Naive thymus-derived CD8-positive, alpha-beta T cell (primary cell): Measurements from ENCODE around the gene AP2A2. TPM values are rescaled to one million over a fixed set of nuclear protein-coding genes. Genes with fewer than 3 reads are reported as not detected.

ENCODE experiments used
- ATAC-seq, 2 donors: fragments of 150-1000 bp; cut with Tn5 transposase in 1 of 2; sonication (Bioruptor Pico), chemical (Tn5 transposase) in 1 of 2; 1 replicate in 1 of 2; 2 replicates in 1 of 2; pipeline ENCODE4 v1.10.0; 2021; ENCODE audit warnings: mild to moderate bottlenecking in 2 of 2, moderate library complexity in 2 of 2
- POLR2A ChIA-PET: fragments of 350-600 bp; sonication (Branson Sonifier 250); formaldehyde crosslinking; loops from one replicate; lab custom pipeline; 2021; ENCODE audit warnings: antibody characterized with exemption; lab: Charles Lee
- DNase-seq, 10 donors: peaks; one replicate each; pipeline versions ENCODE4 v3.0.0 to v3.0.0-alpha.2; 2020 to 2022
- H3K27ac Mint-ChIP-seq, 10 donors: one replicate each; pipeline ENCODE4 v1.8.0; 2020 to 2022; ENCODE audit warnings: mild to moderate bottlenecking in 10 of 10, mixed read lengths in 10 of 10, moderate library complexity in 4 of 10, inconsistent platforms in 1 of 10
- H3K27me3 Mint-ChIP-seq, 5 donors: one replicate each; pipeline ENCODE4 v1.8.0; 2021 to 2022; ENCODE audit warnings: mixed read lengths in 5 of 5
- H3K36me3 Mint-ChIP-seq, 3 donors: one replicate each; pipeline ENCODE4 v1.8.0; 2020 to 2022; ENCODE audit warnings: mixed read lengths in 3 of 3, mild to moderate bottlenecking in 2 of 3, inconsistent platforms in 1 of 3
- H3K4me1 Mint-ChIP-seq, 4 donors: one replicate each; pipeline ENCODE4 v1.8.0; 2021 to 2022; ENCODE audit warnings: mixed read lengths in 4 of 4
- H3K4me3 Mint-ChIP-seq, 10 donors: one replicate each; pipeline ENCODE4 v1.8.0; 2020 to 2022; ENCODE audit warnings: mild to moderate bottlenecking in 10 of 10, mixed read lengths in 10 of 10, moderate library complexity in 6 of 10, inconsistent platforms in 1 of 10
- H3K9me3 Mint-ChIP-seq, 9 donors: one replicate each; pipeline ENCODE4 v1.8.0; 2020 to 2022; ENCODE audit warnings: mixed read lengths in 9 of 9, mild to moderate bottlenecking in 3 of 9, inconsistent platforms in 1 of 9, moderate library complexity in 1 of 9
- polyA plus RNA-seq, 3 donors: library from polyadenylated mRNA; unstranded; fragments of 300-500 nt; fragmentation: Illumina TruSeq; gene quantifications; one replicate each; pipeline ENCODE4 v1.2.3, GENCODE V29; 2021
- total RNA-seq, 8 experiments: library from RNA in 2 of 8; stranded (reverse) in 2 of 8; gene quantifications; one replicate each; pipeline ENCODE4 v1.2.3 and lab custom pipeline; 2021 to 2026

The AP2A2 gene
- total and polyA plus RNA-seq, 5 experiments from 2014 or later, result 8.2 to 80.8 (median 13.9) TPM

GRCh38 chr11:889687-890475, 35.8 kb upstream of the AP2A2 start:
- Mint-ChIP-seq H3K4me1 (peaks cover 0 to 10% (median 5%) of the 10 kb centered on the region in 4 donors), H3K27me3 (no peaks in the 10 kb centered on the region), H3K36me3 (peaks cover 0 to 9% (median 0%) of the 10 kb centered on the region in 3 donors), H3K9me3 (no peaks in the 10 kb centered on the region), H3K27ac (peak overlapping the region in 1 of 10 donors; percentile 5), H3K4me3 (no peak overlapping the region)
- DNase-seq, result no peak
- ATAC-seq, result no peak
- POLR2A ChIA-PET, result no interaction called here

GRCh38 chr11:890794-891540, 34.7 kb upstream of the AP2A2 start:
- DNase-seq (no peak), ATAC-seq (no peak)
- Mint-ChIP-seq H3K4me3 (no peak overlapping the region), H3K27me3 (no peaks in the 10 kb centered on the region), H3K4me1 (peaks cover 0 to 7% (median 5%) of the 10 kb centered on the region in 4 donors), H3K36me3 (peaks cover 0 to 9% (median 0%) of the 10 kb centered on the region in 3 donors), H3K27ac (no peak overlapping the region), H3K9me3 (no peaks in the 10 kb centered on the region)
- POLR2A ChIA-PET, result interaction anchor here (0.5 kb wide), 2 partner anchors 29 to 84 kb away, joined by 3 to 4 read pairs; no protein-coding TSS in a partner anchor

- no peak overlapping the region for H3K4me3 Mint-ChIP-seq
- POLR2A ChIA-PET, result no interaction called here
- H3K27ac Mint-ChIP-seq, result no peak overlapping the region
- H3K9me3 Mint-ChIP-seq, result no peaks in the 10 kb centered on the region
- no peaks in the 10 kb centered on the region for H3K36me3 Mint-ChIP-seq
- DNase-seq, result no peak
- H3K4me1 Mint-ChIP-seq, result peaks cover 0 to 5% (median 3%) of the 10 kb centered on the region in 4 donors
- H3K27me3 Mint-ChIP-seq, result no peaks in the 10 kb centered on the region
- no peak for ATAC-seq
Measured at GRCh38 chr11:893008-893654, 32.5 kb upstream of the AP2A2 start.

- H3K4me3 Mint-ChIP-seq, result no peak overlapping the region
- peaks cover 0 to 2% (median 0%) of the 10 kb centered on the region in 4 donors for H3K4me1 Mint-ChIP-seq
- no peaks in the 10 kb centered on the region for H3K9me3 Mint-ChIP-seq
- H3K27me3 Mint-ChIP-seq, result no peaks in the 10 kb centered on the region
- ATAC-seq, result no peak
- DNase-seq, result no peak
- H3K27ac Mint-ChIP-seq, result no peak overlapping the region
- peaks cover 0 to 2% (median 0%) of the 10 kb centered on the region in 3 donors for H3K36me3 Mint-ChIP-seq
- POLR2A ChIA-PET, result interaction anchor here (0.7 kb wide), 1 partner anchor 91 kb away, joined by 9 read pairs; no protein-coding TSS in a partner anchor
Measured at GRCh38 chr11:894575-895201, 31.0 kb upstream of the AP2A2 start.

GRCh38 chr11:895331-896110, 30.1 kb upstream of the AP2A2 start:
- no peak overlapping the region for H3K27ac Mint-ChIP-seq

GRCh38 chr11:897253-898142, 28.2 kb upstream of the AP2A2 start:
- H3K9me3 Mint-ChIP-seq, result no peaks in the 10 kb centered on the region
- peaks cover 6 to 23% (median 9%) of the 10 kb centered on the region in 3 donors for H3K36me3 Mint-ChIP-seq
- no peak overlapping the region for H3K27ac Mint-ChIP-seq
- no peaks in the 10 kb centered on the region for H3K27me3 Mint-ChIP-seq
- ATAC-seq, result no peak
- H3K4me1 Mint-ChIP-seq, result peaks cover 0 to 6% (median 0%) of the 10 kb centered on the region in 4 donors
- POLR2A ChIA-PET, result interaction anchor here (0.6 kb wide), 1 partner anchor 13 kb away, joined by 3 read pairs; no protein-coding TSS in a partner anchor
- DNase-seq, result no peak
- H3K4me3 Mint-ChIP-seq, result no peak overlapping the region

More at GRCh38 chr11:895331-896110, 30.1 kb upstream of the AP2A2 start:
- Mint-ChIP-seq H3K36me3 (peaks cover 0 to 5% (median 0%) of the 10 kb centered on the region in 3 donors), H3K27me3 (no peaks in the 10 kb centered on the region), H3K4me1 (peaks cover 0 to 2% (median 0%) of the 10 kb centered on the region in 4 donors), H3K9me3 (no peaks in the 10 kb centered on the region), H3K4me3 (no peak overlapping the region)
- ATAC-seq (no peak), DNase-seq (no peak)
- POLR2A ChIA-PET, result no interaction called here

- POLR2A ChIA-PET, result no interaction called here
- Mint-ChIP-seq H3K36me3 (peaks cover 6 to 30% (median 14%) of the 10 kb centered on the region in 3 donors), H3K4me3 (no peak overlapping the region), H3K27me3 (no peaks in the 10 kb centered on the region), H3K9me3 (no peaks in the 10 kb centered on the region), H3K27ac (no peak overlapping the region), H3K4me1 (peaks cover 0 to 6% (median 0%) of the 10 kb centered on the region in 4 donors)
- DNase-seq, result no peak
- no peak for ATAC-seq
Measured at GRCh38 chr11:898143-898511, 27.5 kb upstream of the AP2A2 start.

- H3K27ac Mint-ChIP-seq, result no peak overlapping the region
- DNase-seq (no peak), ATAC-seq (no peak)
- no peak overlapping the region for H3K4me3 Mint-ChIP-seq
- H3K9me3 Mint-ChIP-seq, result no peaks in the 10 kb centered on the region
- peaks cover 0 to 4% (median under 1%) of the 10 kb centered on the region in 4 donors for H3K4me1 Mint-ChIP-seq
- no peaks in the 10 kb centered on the region for H3K27me3 Mint-ChIP-seq
- POLR2A ChIA-PET, result no interaction called here
- H3K36me3 Mint-ChIP-seq, result peaks cover 6 to 34% (median 14%) of the 10 kb centered on the region in 3 donors
Measured at GRCh38 chr11:898540-899190, 27.0 kb upstream of the AP2A2 start.

- DNase-seq (no peak), ATAC-seq (no peak)
- POLR2A ChIA-PET, result no interaction called here
- Mint-ChIP-seq H3K4me3 (no peak overlapping the region), H3K4me1 (peaks cover 0 to 6% (median under 1%) of the 10 kb centered on the region in 4 donors), H3K27me3 (no peaks in the 10 kb centered on the region), H3K9me3 (no peaks in the 10 kb centered on the region), H3K27ac (no peak overlapping the region), H3K36me3 (peaks cover 6 to 42% (median 18%) of the 10 kb centered on the region in 3 donors)
Measured at GRCh38 chr11:899724-900123, 25.9 kb upstream of the AP2A2 start.

- Mint-ChIP-seq H3K4me1 (peaks cover 0 to 6% (median 1%) of the 10 kb centered on the region in 4 donors), H3K36me3 (peaks cover 6 to 43% (median 18%) of the 10 kb centered on the region in 3 donors), H3K4me3 (no peak overlapping the region), H3K9me3 (no peaks in the 10 kb centered on the region), H3K27ac (no peak overlapping the region), H3K27me3 (no peaks in the 10 kb centered on the region)
- ATAC-seq (no peak), DNase-seq (no peak)
- POLR2A ChIA-PET, result interaction anchor here (0.6 kb wide), 1 partner anchor 90 kb away, joined by 3 read pairs; no protein-coding TSS in a partner anchor
Measured at GRCh38 chr11:900545-900944, 25.1 kb upstream of the AP2A2 start.
